Activated naive CD4-positive, alpha-beta T cell (primary cell): ENCODE results near the gene BRME1.

Source experiments
- DNase-seq, 4 experiments: peaks; one replicate each; lab custom pipeline; 2025; lab: John Stamatoyannopoulos, UW

BRME1 gene

GRCh38 chr19:13846557-13847406 is 59.1 kb downstream of the BRME1 start:
- DNase-seq: peak; percentile 63 to 89 (median 86)

GRCh38 chr19:13844130-13844631 is 61.7 kb downstream of the BRME1 start:
- DNase-seq: no peak

- no peak for DNase-seq
Measured at GRCh38 chr19:13843104-13843921, 62.6 kb downstream of the BRME1 start.

GRCh38 chr19:13842291-13843103 is 63.4 kb downstream of the BRME1 start:
- DNase-seq: peak in 1 of 4 experiments; percentile 52

- DNase-seq: no peak
Measured at GRCh38 chr19:13841962-13842290, 64.0 kb downstream of the BRME1 start.

GRCh38 chr19:13841086-13841961 is 64.6 kb downstream of the BRME1 start:
- no peak for DNase-seq

GRCh38 chr19:13840305-13841085 is 65.4 kb downstream of the BRME1 start:
- DNase-seq: no peak

- no peak for DNase-seq
Measured at GRCh38 chr19:13839938-13840304, 66.0 kb downstream of the BRME1 start.

- DNase-seq: peak; percentile 44 to 53 (median 52)
Measured at GRCh38 chr19:13839130-13839937, 66.6 kb downstream of the BRME1 start.

GRCh38 chr19:13838435-13839129 is 67.3 kb downstream of the BRME1 start:
- no peak for DNase-seq

GRCh38 chr19:13835791-13836723 is 69.9 kb downstream of the BRME1 start:
- DNase-seq: no peak

GRCh38 chr19:13834244-13835069 is 71.5 kb downstream of the BRME1 start:
- no peak for DNase-seq

- peak; percentile 75 to 90 (median 80) for DNase-seq
Measured at GRCh38 chr19:13833330-13834243, 72.3 kb downstream of the BRME1 start.
